K562 (cell line): ENCODE results near the gene XRRA1. TPM values are rescaled to one million over a fixed set of nuclear protein-coding genes. Genes with fewer than 3 reads are reported as not detected.
A peak's percentile ranks its signal among the peaks of the same experiment; 100 is the strongest.

Source experiments
- CCNT2 ChIP-seq: IDR thresholded peaks from 2 replicates; pipeline ENCODE4 v1.6.1; 2011; ENCODE audit warnings: borderline replicate concordance, low read depth, mild to moderate bottlenecking, moderate library complexity, mixed read lengths, low read length; ENCODE audit not compliant: insufficient read length; ENCODE audit errors: extremely low read depth
- CREM ChIP-seq: IDR thresholded peaks from 2 replicates; pipeline ENCODE4 v1.6.1; 2014; ENCODE audit warnings: antibody characterized with exemption, low read depth
- CTCFL ChIP-seq: IDR thresholded peaks from 2 replicates; pipeline ENCODE4 v1.6.1; 2011; ENCODE audit warnings: borderline replicate concordance, low read depth, mild to moderate bottlenecking, moderate library complexity, low read length; ENCODE audit not compliant: insufficient read depth, poor library complexity, severe bottlenecking
- CXXC5 ChIP-seq: fragments of 250-450 bp; sonication (Bioruptor Pico); IDR thresholded peaks from 2 replicates; pipeline ENCODE4 v1.8.0; 2022; ENCODE audit warnings: inconsistent platforms, mild to moderate bottlenecking, moderate library complexity
- DMBX1 ChIP-seq: fragments of 250-450 bp; sonication (Bioruptor Pico); IDR thresholded peaks from 2 replicates; pipeline ENCODE4 v1.8.0; 2022; ENCODE audit warnings: inconsistent platforms, mild to moderate bottlenecking, moderate library complexity, borderline replicate concordance
- ELF1 ChIP-seq: fragments of 200-800 bp; sonication (Bioruptor generic); IDR thresholded peaks from 2 replicates; pipeline ENCODE4 v1.6.1; 2016; ENCODE audit warnings: missing genetic modification characterization, missing compliant biosample characterization
- GABPB2 ChIP-seq: fragments of 250-450 bp; sonication (Bioruptor Pico); conservative IDR thresholded peaks from 2 replicates; pipeline ENCODE4 v1.5.1; 2021; ENCODE audit warnings: mild to moderate bottlenecking
- GTF2A2 ChIP-seq: IDR thresholded peaks from 2 replicates; pipeline ENCODE4 v1.6.1; 2016; ENCODE audit warnings: mild to moderate bottlenecking, missing genetic modification characterization, missing compliant biosample characterization
- HDAC8 ChIP-seq: fragments of 450-650 bp; IDR thresholded peaks from 2 replicates; pipeline ENCODE4 v1.6.1; 2016; ENCODE audit warnings: mild to moderate bottlenecking, missing genetic modification characterization, moderate library complexity, missing compliant biosample characterization
- HMG20A ChIP-seq: fragments of 450-650 bp; formaldehyde crosslinking; conservative IDR thresholded peaks from 2 replicates; pipeline ENCODE4 v1.4.0; 2020; ENCODE audit warnings: mild to moderate bottlenecking, mixed read lengths
- LCOR ChIP-seq: sonication (generic); formaldehyde crosslinking; IDR thresholded peaks from 2 replicates; pipeline ENCODE4 v1.8.0; 2022; ENCODE audit warnings: mild to moderate bottlenecking, missing genetic modification reagents
- NFE2L1 ChIP-seq: fragments of 450-650 bp; IDR thresholded peaks from 2 replicates; pipeline ENCODE4 v1.6.1; 2016; ENCODE audit warnings: missing genetic modification characterization, low read depth, mild to moderate bottlenecking, missing compliant biosample characterization, moderate library complexity, borderline replicate concordance
- RBBP5 ChIP-seq: fragments of 200-600 bp; sonication (generic); IDR thresholded peaks from 2 replicates; pipeline ENCODE4 v1.6.1; 2012; ENCODE audit warnings: borderline replicate concordance, mild to moderate bottlenecking, low read length, control low read depth, inconsistent platforms; ENCODE audit not compliant: insufficient read depth, poor library complexity, severe bottlenecking
- RBM39 ChIP-seq: fragments of 200-400 bp; formaldehyde crosslinking; optimal IDR thresholded peaks from 2 replicates; pipeline ENCODE3; 2018; ENCODE audit warnings: low read depth, low read length
- SETDB1 ChIP-seq: IDR thresholded peaks from one replicate; pipeline ENCODE4 v1.6.1; 2012; ENCODE audit warnings: low read length, control low read depth, inconsistent platforms
- ZBTB7A ChIP-seq: IDR thresholded peaks from 2 replicates; pipeline ENCODE4 v1.6.1; 2011; ENCODE audit warnings: low read depth, mild to moderate bottlenecking, low read length, moderate library complexity, borderline replicate concordance; ENCODE audit not compliant: control insufficient read depth
- ZC3H11A ChIP-seq: IDR thresholded peaks from 2 replicates; pipeline ENCODE4 v1.6.1; 2012; ENCODE audit warnings: low read depth, low read length, improper control_type of control experiment
- ZNF146 ChIP-seq: IDR thresholded peaks from one replicate; pipeline ENCODE4 v1.6.1; 2018; ENCODE audit warnings: missing compliant biosample characterization; ENCODE audit not compliant: unreplicated experiment
- ZNF175 ChIP-seq: fragments of 200-800 bp; sonication (Bioruptor generic); IDR thresholded peaks from 2 replicates; pipeline ENCODE4 v1.6.1; 2016; ENCODE audit warnings: low read depth, mild to moderate bottlenecking, missing genetic modification characterization, missing compliant biosample characterization
- ZNF551 ChIP-seq: fragments of 250-450 bp; sonication (Bioruptor Pico); IDR thresholded peaks from 2 replicates; pipeline ENCODE4 v1.5.0; 2021; ENCODE audit warnings: mild to moderate bottlenecking, moderate library complexity
- polyA plus RNA-seq, 8 experiments: library from polyadenylated mRNA; depleted of rRNA in 4 of 8; stranded (reverse) in 5 of 8; unstranded in 3 of 8; fragments of >200 nt; fragmentation: Nextera tagmentation in 2 of 8; fragmentation: Illumina TruSeq in 1 of 8; extraction: Ambion mirVana in 2 of 8; extraction: Trizol in 1 of 8; gene quantifications; 2 replicates each; pipeline versions ENCODE4 v1.2.1 to v1.2.3, GENCODE V29; 2011 to 2014; ENCODE audit warnings: inconsistent platforms in 1 of 8, missing spikeins in 1 of 8
- total RNA-seq, 7 experiments: library from RNA; depleted of rRNA in 6 of 7; stranded (reverse); fragments of >200 nt in 6 of 7; fragmentation: Illumina TruSeq in 2 of 7; extraction: Trizol in 2 of 7; gene quantifications; 2 replicates each; pipeline versions ENCODE4 v1.2.1 to v1.2.3, GENCODE V29; 2011 to 2021; ENCODE audit warnings: low replicate concordance in 1 of 7
- TF ChIP-seq, protein P1 (sequence below): fragments of 200-800 bp; sonication (Bioruptor generic); IDR thresholded peaks from 2 replicates; pipeline ENCODE4 v1.6.1; 2017; ENCODE audit warnings: missing genetic modification characterization, missing compliant biosample characterization
- TF ChIP-seq, protein P2 (sequence below): fragments of 450-650 bp; IDR thresholded peaks from 2 replicates; pipeline ENCODE4 v1.6.1; 2016; ENCODE audit warnings: borderline replicate concordance

The XRRA1 gene
- total and polyA plus RNA-seq, 9 of the 15 experiments (the other 6 are each of a cell fraction or from before 2014, with no cell fraction given) = 5.0 to 22.5 (median 16.0) TPM

- TF ChIP-seq CTCFL = no peak
- TF ChIP-seq ZNF551 = no peak
- TF ChIP-seq, protein P1, sequence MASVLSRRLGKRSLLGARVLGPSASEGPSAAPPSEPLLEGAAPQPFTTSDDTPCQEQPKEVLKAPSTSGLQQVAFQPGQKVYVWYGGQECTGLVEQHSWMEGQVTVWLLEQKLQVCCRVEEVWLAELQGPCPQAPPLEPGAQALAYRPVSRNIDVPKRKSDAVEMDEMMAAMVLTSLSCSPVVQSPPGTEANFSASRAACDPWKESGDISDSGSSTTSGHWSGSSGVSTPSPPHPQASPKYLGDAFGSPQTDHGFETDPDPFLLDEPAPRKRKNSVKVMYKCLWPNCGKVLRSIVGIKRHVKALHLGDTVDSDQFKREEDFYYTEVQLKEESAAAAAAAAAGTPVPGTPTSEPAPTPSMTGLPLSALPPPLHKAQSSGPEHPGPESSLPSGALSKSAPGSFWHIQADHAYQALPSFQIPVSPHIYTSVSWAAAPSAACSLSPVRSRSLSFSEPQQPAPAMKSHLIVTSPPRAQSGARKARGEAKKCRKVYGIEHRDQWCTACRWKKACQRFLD (CRISPR knock-in tag) = no peak
- TF ChIP-seq CCNT2 = peak; percentile 36
- no peak for TF ChIP-seq NFE2L1 (tag)
- TF ChIP-seq RBM39 = peak; percentile 53
- peak; percentile 27; the same call in 1 of the 2 replicates for TF ChIP-seq ZBTB7A
- TF ChIP-seq CREM = peak; percentile 70; the same call in 1 of the 2 replicates
- no peak for TF ChIP-seq ZC3H11A
- 0 out of 2 replicates have a peak, but pooled peaks have one; percentile 40 for TF ChIP-seq ZNF175 (CRISPR knock-in tag)
- TF ChIP-seq SETDB1 = no peak
- TF ChIP-seq CXXC5 (CRISPR knock-in tag) = peak; percentile 57; the same call in 1 of the 2 replicates
- peak; percentile 90 for TF ChIP-seq GTF2A2 (tag)
- TF ChIP-seq ZNF146 (CRISPR knock-in tag) = no peak
- TF ChIP-seq HDAC8 (tag) = no peak
- TF ChIP-seq, protein P2, sequence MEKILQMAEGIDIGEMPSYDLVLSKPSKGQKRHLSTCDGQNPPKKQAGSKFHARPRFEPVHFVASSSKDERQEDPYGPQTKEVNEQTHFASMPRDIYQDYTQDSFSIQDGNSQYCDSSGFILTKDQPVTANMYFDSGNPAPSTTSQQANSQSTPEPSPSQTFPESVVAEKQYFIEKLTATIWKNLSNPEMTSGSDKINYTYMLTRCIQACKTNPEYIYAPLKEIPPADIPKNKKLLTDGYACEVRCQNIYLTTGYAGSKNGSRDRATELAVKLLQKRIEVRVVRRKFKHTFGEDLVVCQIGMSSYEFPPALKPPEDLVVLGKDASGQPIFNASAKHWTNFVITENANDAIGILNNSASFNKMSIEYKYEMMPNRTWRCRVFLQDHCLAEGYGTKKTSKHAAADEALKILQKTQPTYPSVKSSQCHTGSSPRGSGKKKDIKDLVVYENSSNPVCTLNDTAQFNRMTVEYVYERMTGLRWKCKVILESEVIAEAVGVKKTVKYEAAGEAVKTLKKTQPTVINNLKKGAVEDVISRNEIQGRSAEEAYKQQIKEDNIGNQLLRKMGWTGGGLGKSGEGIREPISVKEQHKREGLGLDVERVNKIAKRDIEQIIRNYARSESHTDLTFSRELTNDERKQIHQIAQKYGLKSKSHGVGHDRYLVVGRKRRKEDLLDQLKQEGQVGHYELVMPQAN = peak; percentile 72; the same call in 1 of the 2 replicates
- TF ChIP-seq GABPB2 (CRISPR knock-in tag) = no peak
- TF ChIP-seq LCOR (CRISPR knock-in tag) = peak; percentile 24
- TF ChIP-seq RBBP5 = peak; percentile 77
- no peak for TF ChIP-seq HMG20A (CRISPR knock-in tag)
- TF ChIP-seq ELF1 = peak; percentile 34; the same call in 1 of the 2 replicates
- TF ChIP-seq DMBX1 (CRISPR knock-in tag) = no peak
Observed at GRCh38 chr11:74988541-74989259, 39.8 kb upstream of the XRRA1 start, which contains the start of gene NEU3 (continued).
